GM18502 (cell line): Measurements from ENCODE around the gene DCAF16.
"Not testable (repeated sequence)": the region's sequence is repeated elsewhere in the genome, so short reads cannot be mapped to it uniquely, and the experiment has no call there.

Experiments used
- ATAC-seq: cut with Tn5 transposase; IDR thresholded peaks from one replicate; pipeline ENCODE4 v1.9.1; 2021; ENCODE audit warnings: mild to moderate bottlenecking; ENCODE audit not compliant: unreplicated experiment, poor library complexity

Gene DCAF16

DNA sequence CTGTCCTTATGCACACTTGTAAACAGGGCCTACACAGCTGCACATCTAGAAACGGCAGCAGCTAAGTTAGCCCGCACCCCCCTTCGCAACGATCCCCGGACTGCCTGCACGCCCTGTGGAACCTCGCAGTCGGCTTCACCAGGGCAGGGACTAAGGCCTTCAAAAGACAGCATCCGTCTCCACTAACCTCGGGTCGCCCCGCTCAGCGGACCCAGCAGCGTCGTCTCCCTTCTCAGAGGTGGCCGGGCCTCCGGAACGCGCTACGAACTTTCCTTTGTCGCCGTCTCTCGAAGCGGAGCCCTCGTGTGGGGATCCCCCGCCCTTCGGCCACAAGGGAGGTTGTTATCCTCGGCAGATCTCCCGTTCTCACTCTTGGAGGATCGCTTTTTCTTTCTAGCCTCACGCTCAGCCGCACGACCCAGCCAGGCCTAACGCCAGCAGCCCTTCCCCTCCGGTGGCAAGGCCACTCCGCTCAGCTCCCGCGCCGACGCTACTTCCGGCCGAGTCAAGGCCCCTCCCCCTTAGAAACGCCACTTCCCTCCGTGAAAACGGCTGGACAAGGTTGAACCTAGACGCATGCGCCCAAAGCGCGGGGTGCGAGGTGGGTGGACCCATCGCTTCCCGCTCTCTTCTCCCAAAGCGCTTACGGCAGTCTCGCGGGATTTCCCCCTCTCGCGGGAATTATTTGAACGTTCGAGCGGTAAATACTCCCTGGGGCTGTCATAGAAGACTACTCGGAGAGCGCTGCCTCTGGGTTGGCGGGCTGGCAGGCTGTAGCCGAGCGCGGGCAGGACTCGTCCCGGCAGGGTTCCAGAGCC lies at the start of gene DCAF16, which contains the start of gene NCAPG:
Gene DCAF16, minus strand, starts transcription at position 498 of the 818 bp plus-strand sequence. CDS start 6,616 bp downstream, outside the sequence.
Gene NCAPG, plus strand, starts transcription at position 720 of the 818 bp plus-strand sequence. CDS start 99 bp downstream, outside the sequence.
- ATAC-seq, result peak; percentile 90

DNA sequence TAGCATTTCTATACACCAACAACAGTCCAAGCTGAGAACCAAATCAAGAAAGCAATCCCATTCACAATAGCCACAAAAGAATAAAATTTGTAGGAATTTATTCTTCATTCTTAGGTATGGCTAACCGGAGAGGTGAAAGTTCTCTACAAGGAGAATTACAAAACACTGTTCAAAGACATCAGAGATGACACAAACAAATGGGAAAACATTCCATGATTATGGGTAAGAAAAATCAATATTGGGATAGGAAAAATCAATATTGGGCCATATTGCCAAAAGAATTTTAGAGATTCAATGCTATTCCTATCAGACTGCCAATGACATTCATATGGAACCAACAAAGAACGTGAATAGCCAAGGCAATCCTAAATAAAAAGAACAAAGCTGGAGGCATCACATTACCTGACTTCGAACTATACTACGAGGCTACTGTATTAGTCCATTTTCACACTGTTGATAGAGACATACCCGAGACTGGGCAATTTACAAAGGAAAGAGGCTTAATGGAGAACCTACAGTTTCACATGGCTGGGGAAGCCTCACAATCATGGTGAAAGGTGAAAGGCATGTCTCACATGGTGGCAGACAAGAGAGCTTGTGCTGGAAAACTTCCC lies 49.3 kb upstream of the DCAF16 start:
- no peak for ATAC-seq

DNA sequence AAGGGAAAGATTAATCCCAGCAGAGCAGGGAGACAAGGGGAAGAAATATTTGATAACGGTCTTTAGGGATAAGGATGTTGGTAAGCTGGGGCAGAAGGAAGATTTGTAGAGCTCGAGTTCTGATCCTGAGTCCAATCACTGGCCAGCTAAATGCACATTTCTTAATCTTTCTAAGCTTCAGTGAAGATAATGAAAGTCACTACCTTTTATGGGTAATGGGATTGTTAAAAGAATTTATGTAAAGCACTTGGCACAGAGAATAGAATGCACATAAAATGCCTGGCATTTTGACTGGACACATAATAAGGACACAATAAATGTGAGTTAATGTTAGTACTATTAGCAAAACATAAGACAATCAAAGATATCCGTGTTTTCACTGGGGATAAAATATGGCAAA lies 43.5 kb upstream of the DCAF16 start:
- ATAC-seq, result no peak

DNA sequence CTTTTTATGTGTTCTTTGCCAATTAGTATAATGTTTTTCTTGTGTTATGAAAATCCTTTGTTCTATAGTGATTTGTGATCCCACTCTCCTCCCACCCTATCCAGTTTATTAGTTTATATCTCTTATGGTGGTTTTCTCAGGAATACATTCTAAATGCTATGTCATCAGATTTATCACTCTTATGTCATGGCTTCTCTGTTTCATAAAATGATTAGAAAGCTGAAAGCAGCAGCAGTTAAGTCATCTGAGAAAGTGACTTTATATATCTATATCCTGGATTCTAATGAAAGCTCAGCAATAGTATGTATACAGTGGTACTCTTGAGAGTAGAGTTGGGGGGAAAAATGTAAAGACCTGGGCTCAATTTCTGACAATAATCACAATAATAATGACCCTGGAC lies 41.4 kb upstream of the DCAF16 start:
- no peak for ATAC-seq

DNA sequence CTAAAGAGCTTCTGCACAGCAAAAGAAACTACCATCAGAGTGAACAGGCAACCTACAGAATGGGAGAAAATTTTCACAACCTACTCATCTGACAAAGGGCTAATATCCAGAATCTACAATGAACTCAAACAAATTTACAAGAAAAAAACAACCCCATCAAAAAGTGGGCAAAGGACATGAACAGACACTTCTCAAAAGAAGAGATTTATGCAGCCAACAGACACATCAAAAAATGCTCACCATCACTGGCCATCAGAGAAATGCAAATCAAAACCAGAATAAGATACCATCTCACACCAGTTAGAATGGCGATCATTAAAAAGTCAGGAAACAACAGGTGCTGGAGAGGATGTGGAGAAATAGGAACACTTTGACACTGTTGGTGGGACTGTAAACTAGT lies 39.7 kb upstream of the DCAF16 start:
- not testable (repeated sequence) for ATAC-seq

DNA sequence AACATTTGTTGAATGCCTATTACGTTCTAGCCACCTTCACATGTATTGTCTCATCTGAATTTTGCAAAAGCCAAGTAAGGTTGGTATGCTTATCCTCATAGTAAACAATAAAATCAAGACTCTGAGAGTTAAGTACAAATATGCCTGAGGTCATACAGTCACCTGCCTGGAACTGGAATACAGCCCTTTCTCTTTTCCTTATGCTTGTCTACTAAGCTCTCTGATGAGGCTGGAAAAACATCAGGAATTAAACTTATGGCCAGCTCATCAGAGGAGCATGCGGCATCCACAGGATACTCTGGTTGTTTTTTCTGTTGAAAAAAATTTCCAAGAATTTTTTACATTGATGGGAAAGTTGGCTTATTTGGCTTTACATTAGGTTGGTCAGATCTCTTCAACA lies 35.7 kb upstream of the DCAF16 start:
- ATAC-seq, result no peak

DNA sequence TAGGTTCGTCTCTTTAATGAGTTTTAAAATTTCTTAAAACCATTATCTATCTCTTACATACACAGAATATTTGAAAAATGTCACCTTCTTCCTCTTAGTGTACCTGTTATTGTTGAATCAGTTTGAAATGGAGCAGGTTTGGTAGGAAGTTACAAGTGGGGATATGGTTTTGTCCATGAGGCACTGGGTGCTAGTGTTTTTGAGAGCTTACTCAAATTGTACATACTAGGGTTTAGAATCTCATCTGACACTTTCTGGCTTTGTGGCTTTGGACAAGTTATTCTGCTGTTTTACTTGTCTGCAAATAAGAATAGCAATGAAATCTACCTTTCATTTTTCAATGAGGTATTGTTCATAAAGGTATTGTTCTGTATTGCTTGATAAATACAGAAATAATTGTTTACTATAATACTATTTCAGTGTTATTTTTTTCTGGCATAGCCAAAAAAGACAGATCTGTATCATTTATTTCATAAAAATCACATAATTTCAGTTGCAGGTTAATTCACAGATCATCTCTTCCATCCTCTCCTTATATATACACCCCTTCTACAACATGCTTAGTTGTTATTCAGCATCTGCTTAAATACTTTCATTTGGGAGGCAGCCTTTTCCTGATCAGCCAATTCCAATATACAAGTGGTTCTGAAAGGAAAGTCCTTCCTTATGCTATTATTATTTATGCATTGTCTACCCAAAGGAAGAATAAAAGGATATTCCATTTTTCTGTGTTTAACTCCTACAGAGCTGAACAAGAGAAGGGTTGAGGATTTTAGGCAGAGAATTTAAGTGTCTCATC lies 13.5 kb upstream of the DCAF16 start:
- no peak for ATAC-seq

DNA sequence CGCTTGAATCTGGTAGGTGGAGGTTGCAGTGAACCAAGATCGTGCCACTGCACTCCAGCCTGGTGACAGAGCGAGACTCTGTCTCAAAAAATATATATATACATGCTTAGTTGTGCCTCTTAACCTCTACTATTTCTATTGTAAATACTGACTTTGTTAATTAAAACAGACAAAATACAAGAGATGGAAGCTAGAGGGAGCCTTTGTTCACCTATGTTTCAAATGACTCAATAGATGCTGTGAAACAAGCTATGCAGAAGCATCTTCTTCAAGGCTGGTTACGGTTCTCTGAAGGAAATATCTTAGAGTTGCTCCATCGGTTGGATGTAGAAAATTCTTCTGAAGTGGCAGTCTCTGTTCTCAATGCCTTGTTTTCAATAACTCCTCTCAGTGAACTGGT lies 6.5 kb upstream of the DCAF16 start:
- peak; percentile 88 for ATAC-seq

DNA sequence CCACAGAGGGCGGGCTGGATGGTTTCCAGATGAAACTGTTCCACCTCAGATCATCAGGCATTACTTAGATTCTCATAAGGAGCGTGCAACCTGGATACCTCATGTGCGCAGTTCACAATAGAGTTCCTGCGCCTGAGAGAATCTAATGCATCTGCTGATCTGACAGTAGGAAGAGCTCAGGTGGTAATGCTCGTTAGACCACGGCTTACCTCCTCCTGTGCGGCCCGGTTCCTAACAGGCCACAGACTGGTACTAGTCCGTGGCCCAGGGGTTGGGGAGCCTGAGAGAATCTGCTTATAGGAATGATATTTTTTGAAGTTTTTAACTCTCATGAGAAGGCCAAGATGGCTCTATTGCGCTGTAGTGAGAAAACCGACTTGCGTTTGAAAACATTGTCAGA lies 5.6 kb upstream of the DCAF16 start:
- ATAC-seq, result no peak

DNA sequence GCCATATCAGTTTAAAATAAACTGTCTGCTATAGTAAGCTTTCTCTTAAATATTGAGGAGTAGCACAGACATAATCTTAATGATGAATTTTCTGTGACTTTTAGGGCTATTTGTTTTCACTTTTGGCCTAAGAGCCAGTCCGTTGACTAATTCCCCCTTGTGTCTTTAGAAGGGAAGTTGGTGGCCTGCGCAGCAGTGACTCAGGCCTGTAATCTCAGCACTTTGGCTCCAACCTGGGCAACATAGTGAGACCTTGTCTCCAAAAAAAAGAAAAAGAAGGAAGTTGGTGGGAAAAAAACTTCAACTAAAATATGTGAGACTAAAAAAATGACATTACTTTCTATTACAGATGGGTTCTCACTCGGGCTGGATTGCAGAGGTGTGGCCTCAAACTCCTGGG lies 3.6 kb upstream of the DCAF16 start:
- ATAC-seq, result no peak

DNA sequence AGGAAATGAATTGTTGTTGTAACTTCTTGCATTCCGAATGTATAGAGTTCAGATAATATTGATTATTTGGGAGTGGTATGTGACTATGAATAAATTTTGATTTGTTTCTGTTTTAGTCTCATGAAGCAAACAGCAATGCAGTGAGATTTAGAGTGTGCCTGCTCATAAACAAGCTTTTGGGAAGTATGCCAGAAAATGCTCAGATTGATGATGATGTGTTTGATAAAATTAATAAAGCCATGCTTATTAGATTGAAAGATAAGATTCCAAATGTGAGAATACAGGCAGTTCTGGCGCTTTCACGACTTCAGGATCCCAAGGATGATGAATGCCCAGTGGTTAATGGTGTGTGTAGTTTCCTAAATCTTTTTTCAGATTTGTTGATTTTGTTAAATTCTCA lies 2.2 kb upstream of the DCAF16 start:
- ATAC-seq, result no peak

DNA sequence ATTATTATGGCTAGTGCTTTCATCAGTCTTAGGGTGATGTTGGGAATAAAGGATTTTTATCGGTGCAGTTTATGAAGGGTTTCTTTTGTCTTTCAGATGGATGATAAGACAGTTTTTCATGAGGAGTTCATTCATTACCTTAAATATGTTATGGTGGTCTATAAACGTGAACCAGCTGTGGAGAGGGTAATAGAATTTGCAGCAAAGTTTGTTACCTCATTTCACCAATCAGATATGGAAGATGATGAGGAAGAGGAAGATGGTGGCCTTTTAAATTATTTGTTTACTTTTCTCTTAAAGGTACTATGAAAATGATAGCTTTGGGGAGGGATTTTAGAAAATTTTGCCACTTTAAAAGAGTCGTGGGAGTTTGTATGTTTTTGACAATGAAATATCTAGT lies 1.6 kb upstream of the DCAF16 start:
- ATAC-seq, result no peak

DNA sequence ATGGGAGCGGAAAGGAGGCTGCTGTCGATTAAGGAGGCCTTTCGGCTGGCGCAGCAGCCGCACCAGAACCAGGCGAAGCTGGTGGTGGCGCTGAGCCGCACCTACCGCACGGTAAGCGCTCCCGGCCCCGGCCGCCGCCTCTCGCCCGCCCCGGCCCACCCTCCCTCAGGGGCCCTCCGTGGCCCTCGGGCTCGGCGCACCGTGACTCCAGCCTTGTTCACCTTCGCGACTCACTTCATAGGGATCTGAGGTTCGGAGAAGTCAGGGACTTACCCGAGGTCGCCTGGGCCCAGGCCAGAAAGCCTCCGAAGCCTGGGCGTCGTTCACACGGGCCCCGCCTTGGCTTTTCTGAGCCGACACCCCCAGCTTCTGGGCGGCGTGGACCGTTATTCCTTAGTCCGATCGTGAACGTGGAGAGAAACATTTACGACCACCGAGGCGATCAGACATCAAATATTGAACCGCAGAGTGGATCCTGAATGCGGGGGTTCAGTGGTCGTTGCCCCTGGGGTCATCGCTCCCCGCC lies 584 bp upstream of the DCAF16 start:
- peak; percentile 31 for ATAC-seq

DNA sequence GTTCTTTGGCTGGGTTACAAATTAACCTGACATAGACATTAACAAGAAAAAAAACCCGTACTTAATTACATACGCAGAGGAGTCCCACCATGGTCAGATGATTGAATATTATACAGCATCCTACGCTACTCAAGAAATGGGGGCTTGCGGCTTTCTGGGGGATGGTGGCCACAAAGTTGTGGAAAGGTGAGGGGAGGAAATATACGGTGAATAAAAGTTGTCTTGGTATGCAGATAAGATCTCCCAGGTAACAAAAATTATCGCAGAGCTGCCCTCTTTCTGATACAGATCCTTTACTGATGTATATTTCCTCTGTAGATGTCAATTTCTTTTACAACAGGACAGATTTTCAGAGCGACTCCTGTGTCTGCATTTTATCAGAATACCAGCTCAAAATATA lies 890 bp downstream of the DCAF16 start:
- ATAC-seq, result no peak

DNA sequence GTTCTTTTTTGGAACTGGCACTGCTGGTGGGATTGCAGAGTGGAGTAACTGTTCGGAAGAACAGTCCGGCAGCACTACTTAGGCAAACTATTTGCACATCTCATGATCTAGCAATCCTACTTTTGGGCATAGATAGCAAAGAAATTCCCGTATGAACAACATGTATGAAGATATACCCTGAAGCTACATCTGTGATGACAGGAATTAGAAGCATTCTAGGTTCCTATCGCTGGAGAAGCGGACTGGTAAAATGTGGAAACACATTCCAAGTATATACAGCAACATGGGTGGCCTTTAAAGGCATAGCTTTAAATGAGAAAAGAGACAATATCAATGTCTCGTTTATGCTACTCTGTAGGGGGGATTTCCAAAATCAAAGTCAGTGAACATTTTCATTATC lies 3.1 kb downstream of the DCAF16 start:
- ATAC-seq, result no peak

DNA sequence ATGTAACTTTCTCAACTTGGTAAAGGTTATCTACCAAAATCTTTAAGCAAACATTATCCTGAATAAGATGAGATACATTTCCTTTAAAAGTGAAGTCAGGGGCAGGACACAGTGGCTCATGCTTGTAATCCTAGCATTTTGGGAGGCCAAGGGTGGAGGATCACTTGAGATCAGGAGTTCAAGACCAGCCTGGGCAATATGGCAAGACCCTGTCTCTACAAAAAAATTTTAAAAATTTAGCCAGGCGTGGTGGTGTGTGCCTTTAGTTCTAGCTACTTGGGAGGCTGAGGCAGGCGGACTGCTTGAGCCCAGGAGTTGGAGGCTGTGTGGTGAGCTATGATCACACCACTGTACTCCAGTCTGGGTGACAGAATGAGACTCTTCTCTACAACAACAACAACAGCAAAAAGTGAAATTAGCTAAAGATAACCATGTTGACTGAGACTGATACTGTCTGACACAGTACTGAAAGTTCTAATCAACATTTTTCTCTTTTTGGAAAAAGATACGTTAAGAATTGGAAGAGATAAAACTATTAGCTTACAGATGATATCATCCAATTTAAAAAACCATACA lies 4.9 kb downstream of the DCAF16 start:
- ATAC-seq, result no peak

DNA sequence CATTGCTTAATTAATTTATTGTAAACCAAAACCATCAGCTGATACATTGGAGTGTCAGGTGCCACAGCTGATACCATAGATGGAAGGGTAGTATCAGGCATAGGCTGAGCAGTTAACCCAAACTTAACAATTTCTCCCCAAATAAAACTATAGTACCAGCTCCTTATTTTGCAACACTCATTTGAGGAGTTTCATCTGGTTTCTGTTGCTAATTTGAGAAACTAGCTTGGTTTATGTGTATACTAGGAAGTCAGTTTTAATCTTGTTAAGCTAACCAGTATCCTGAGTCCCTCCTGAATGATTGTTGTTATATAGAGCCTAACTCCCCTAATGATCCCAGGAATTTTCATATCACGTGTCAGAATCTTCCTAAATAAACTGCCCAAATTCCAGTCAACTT lies 12.7 kb downstream of the DCAF16 start:
- peak; percentile 45 for ATAC-seq

DNA sequence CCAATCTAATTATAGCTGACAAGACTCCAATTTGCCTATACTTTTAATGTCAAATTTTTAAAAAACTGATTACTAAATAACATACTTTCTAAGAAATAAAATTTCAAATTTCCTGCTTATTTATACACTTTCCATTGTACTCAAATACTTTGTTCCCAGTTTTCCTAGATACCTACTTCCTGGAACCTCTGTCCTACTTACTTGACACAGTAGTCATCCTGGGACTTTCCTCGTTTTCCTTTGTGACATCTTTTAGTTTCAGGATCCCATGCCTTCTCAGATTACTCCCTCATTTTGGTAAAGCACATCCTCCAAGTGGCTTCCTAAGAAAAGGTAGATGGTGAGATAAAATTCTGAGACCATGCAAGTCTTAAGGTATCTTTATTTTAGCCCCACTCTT lies 15.8 kb downstream of the DCAF16 start:
- no peak for ATAC-seq

DNA sequence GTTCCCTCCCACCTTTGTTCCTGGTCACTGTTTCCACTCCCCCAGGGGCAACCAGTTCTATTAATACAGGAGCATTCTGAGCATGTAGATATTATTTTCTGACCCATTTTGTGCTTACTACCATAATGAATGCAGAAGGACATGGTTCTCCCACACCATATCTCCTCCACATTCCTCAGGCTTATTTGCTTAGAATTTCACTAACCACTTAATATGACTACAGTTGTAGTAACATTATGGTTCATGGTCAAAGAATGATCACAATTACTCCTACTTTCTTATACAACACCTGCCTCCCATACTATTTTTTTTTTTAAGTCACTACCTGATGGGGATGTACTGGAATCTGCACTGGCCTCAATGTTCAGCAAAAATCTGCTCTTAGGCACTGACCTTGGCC lies 21.6 kb downstream of the DCAF16 start:
- no peak for ATAC-seq

DNA sequence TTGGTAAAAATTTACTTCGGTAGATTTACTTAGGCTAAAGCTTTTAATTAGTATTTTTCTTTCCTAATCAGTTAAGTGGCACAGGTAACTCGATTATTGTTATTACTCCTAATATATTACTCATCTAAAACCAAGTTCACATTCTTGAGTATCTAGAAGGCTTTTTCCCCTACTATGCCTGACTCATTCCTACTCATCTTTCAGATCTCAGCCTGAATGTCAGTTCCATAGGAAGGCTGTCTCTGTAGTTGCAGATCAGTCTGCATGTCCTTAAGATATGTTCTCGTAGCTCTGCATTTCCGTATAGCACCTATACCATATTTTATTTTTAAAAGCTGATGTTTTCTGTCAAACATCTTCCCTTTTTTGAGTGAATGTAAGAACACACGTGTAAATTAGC lies 23.2 kb downstream of the DCAF16 start:
- no peak for ATAC-seq
